ENCODE measurements around the gene TFAP2C.

Gene TFAP2C

DNA sequence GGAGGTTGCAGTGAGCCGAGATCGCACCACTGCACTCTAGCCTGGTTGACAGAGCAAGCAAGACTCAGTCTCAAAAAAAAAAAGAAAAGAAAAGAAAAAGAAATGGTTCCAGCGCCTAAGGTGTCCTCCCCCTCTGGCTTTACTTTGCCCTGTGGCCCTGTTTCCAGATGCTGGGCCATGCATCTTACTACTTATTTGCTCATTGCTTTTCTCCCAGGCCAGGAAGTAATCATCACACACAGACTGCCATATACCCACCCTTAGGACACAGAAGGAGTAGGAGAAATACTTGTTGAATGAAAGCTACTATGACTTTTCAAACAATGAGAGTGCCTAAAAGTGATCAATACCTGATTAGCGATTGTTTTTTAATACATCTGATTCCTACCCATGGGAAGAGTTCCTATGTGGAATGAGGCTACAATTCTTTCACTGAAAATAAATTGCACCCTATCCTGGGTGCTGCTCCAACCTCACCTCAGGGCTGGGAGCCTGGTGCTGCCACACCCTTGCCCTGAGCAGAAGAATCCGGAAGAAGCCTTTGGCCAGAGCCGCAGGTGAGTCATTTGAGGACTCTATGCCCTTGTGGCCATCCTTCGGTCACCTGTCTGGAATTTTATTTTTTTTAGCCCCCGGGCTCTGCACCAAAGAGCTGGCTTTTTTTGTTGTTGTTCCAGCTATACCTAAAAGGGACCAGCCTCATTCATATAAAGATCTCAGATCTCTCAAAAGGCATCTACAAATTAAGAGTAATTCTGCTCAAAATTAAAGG is 22.7 kb upstream of the TFAP2C start:
- Histone ChIP-seq H3K27me3 (replicated peaks; ENCODE audit: insufficient read depth, low read length) (no peaks in the 10 kb centered on the region), H3F3A (ENCODE audit: insufficient read depth, low read length) (no peaks in the 10 kb centered on the region), H3K9me2 (replicated peaks; ENCODE audit: insufficient read depth, low read length) (no peaks in the 10 kb centered on the region), H3K9me3 (replicated peaks; ENCODE audit: insufficient read depth, low read length) (no peaks in the 10 kb centered on the region), H2AFZ (ENCODE audit: low read length) (no peak overlapping the region), H3K4me1 (ENCODE audit: low read length) (no peaks in the 10 kb centered on the region), H3K79me2 (ENCODE audit: low read length) (no peaks in the 10 kb centered on the region), H3K9ac (ENCODE audit: low read length) (no peak overlapping the region), H3K4me3 (ENCODE audit: low read length) (no peak overlapping the region), H3K4me2 (ENCODE audit: low read depth, low read length) (no peak overlapping the region), H4K20me1 (ENCODE audit: insufficient read depth, low read length) (no peaks in the 10 kb centered on the region), H3K36me3 (replicated peaks; ENCODE audit: insufficient read depth, low read length) (no peaks in the 10 kb centered on the region), H3K27ac (ENCODE audit: low read length) (no peak overlapping the region)
- no peak for DNase-seq
- no peak for TF ChIP-seq EZH2 (optimal IDR thresholded peaks at IDR 0.05; ENCODE audit: low read depth, low read length)
- TF ChIP-seq, protein P1, sequence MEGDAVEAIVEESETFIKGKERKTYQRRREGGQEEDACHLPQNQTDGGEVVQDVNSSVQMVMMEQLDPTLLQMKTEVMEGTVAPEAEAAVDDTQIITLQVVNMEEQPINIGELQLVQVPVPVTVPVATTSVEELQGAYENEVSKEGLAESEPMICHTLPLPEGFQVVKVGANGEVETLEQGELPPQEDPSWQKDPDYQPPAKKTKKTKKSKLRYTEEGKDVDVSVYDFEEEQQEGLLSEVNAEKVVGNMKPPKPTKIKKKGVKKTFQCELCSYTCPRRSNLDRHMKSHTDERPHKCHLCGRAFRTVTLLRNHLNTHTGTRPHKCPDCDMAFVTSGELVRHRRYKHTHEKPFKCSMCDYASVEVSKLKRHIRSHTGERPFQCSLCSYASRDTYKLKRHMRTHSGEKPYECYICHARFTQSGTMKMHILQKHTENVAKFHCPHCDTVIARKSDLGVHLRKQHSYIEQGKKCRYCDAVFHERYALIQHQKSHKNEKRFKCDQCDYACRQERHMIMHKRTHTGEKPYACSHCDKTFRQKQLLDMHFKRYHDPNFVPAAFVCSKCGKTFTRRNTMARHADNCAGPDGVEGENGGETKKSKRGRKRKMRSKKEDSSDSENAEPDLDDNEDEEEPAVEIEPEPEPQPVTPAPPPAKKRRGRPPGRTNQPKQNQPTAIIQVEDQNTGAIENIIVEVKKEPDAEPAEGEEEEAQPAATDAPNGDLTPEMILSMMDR (IDR thresholded peaks at IDR 0.05; ENCODE audit: low read length) = no peak
- TF ChIP-seq EZH2phosphoT487 (IDR thresholded peaks at IDR 0.05; ENCODE audit: low read length) = no peak

DNA sequence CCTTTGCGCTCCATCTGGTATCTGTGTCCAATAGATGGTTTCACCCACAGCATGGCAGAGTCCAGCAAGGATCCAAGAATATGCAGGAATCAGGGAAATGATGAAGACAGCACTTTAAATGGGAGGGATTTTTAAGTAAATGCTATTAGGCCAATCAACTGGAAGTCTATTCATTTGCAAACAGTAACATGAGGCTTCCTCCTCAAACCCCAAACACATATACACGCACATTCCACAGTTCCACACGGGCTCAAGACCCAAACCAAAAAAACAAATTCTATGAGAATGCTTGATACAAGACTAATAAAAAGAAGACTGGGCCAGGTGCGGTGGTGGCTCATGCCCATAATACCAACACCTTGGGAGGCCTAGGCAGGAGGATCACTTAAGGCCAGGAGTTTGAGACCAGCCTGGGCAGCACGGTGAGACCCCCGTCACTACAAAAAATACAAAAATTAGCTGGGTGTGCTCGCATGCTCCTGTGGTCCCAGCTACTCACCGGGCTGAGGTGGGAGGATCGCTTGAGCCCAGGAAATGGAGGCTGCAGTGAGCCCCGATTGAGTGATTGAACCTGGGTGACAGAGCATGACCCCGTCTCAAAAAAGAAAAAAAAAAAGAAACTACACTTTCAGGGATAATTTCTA is 21.9 kb upstream of the TFAP2C start:
- H2AFZ ChIP-seq (ENCODE audit: low read length) = no peak overlapping the region
- H3K4me3 ChIP-seq (ENCODE audit: low read length) = no peak overlapping the region
- TF ChIP-seq EZH2phosphoT487 (IDR thresholded peaks at IDR 0.05; ENCODE audit: low read length) (no peak), EZH2 (optimal IDR thresholded peaks at IDR 0.05; ENCODE audit: low read depth, low read length) (no peak)
- TF ChIP-seq, protein P1 (IDR thresholded peaks at IDR 0.05; ENCODE audit: low read length) = no peak
- H3K27ac ChIP-seq (ENCODE audit: low read length) = no peak overlapping the region
- no peaks in the 10 kb centered on the region for H3K9me2 ChIP-seq (replicated peaks; ENCODE audit: insufficient read depth, low read length)
- no peaks in the 10 kb centered on the region for H3F3A ChIP-seq (ENCODE audit: insufficient read depth, low read length)
- no peaks in the 10 kb centered on the region for H3K4me1 ChIP-seq (ENCODE audit: low read length)
- H3K9ac ChIP-seq (ENCODE audit: low read length) = no peak overlapping the region
- no peaks in the 10 kb centered on the region for H4K20me1 ChIP-seq (ENCODE audit: insufficient read depth, low read length)
- H3K36me3 ChIP-seq (replicated peaks; ENCODE audit: insufficient read depth, low read length) = no peaks in the 10 kb centered on the region
- no peak for DNase-seq
- no peaks in the 10 kb centered on the region for H3K27me3 ChIP-seq (replicated peaks; ENCODE audit: insufficient read depth, low read length)
- H3K4me2 ChIP-seq (ENCODE audit: low read depth, low read length) = no peak overlapping the region
- no peaks in the 10 kb centered on the region for H3K9me3 ChIP-seq (replicated peaks; ENCODE audit: insufficient read depth, low read length)
- no peaks in the 10 kb centered on the region for H3K79me2 ChIP-seq (ENCODE audit: low read length)

DNA sequence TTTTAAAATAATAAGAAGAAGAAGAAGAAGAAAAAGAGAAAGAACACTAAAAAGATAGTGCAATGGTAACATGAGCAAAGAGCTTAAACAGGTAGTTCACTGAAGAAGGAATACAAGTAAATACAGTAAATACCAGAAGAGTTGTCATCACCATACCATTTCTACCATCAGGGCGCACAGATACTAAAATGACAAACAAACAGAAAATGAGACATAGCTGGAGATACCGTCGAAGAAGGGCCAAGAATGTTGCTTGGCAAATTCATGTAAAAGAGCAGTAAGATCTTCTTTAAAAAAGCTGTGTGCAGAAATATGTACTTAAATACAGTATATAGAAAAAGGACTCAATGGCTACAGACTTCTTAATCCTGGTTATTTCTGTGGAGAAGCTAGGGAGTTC is 20.7 kb upstream of the TFAP2C start:
- H3K4me1 ChIP-seq (ENCODE audit: low read length) = no peaks in the 10 kb centered on the region
- H3K27me3 ChIP-seq (replicated peaks; ENCODE audit: insufficient read depth, low read length) = no peaks in the 10 kb centered on the region
- no peaks in the 10 kb centered on the region for H3K36me3 ChIP-seq (replicated peaks; ENCODE audit: insufficient read depth, low read length)
- H3K9me2 ChIP-seq (replicated peaks; ENCODE audit: insufficient read depth, low read length) = no peaks in the 10 kb centered on the region
- H2AFZ ChIP-seq (ENCODE audit: low read length) = no peak overlapping the region
- H4K20me1 ChIP-seq (ENCODE audit: insufficient read depth, low read length) = no peaks in the 10 kb centered on the region
- TF ChIP-seq, protein P1 (IDR thresholded peaks at IDR 0.05; ENCODE audit: low read length) = no peak
- TF ChIP-seq EZH2 (optimal IDR thresholded peaks at IDR 0.05; ENCODE audit: low read depth, low read length) = no peak
- no peak for TF ChIP-seq EZH2phosphoT487 (IDR thresholded peaks at IDR 0.05; ENCODE audit: low read length)
- H3K4me3 ChIP-seq (ENCODE audit: low read length) = no peak overlapping the region
- DNase-seq = no peak
- no peak overlapping the region for H3K9ac ChIP-seq (ENCODE audit: low read length)
- no peaks in the 10 kb centered on the region for H3K79me2 ChIP-seq (ENCODE audit: low read length)
- no peak overlapping the region for H3K4me2 ChIP-seq (ENCODE audit: low read depth, low read length)
- no peaks in the 10 kb centered on the region for H3K9me3 ChIP-seq (replicated peaks; ENCODE audit: insufficient read depth, low read length)
- no peaks in the 10 kb centered on the region for H3F3A ChIP-seq (ENCODE audit: insufficient read depth, low read length)
- no peak overlapping the region for H3K27ac ChIP-seq (ENCODE audit: low read length)

All from MM.1S (cell line).